Measurements from ENCODE around the gene MOB1B. TPM values are rescaled to one million over a fixed set of nuclear protein-coding genes. Genes with fewer than 3 reads are reported as not detected.

MOB1B gene
- polyA plus RNA-seq, 1 donor from 2014 or later: 32.9 TPM

GRCh38 chr4:70946939-70947338 lies 44.8 kb downstream of the MOB1B start:
- Histone ChIP-seq H2AFZ (ENCODE audit: low read depth, low read length) (no peak overlapping the region), H3K9me3 (ENCODE audit: low read length) (no peaks in the 10 kb centered on the region), H3K9ac (ENCODE audit: low read length) (no peak overlapping the region), H3K4me3 (ENCODE audit: low read length) (no peak overlapping the region), H3K9me2 (ENCODE audit: insufficient read depth, low read length) (no peaks in the 10 kb centered on the region), H4K20me1 (ENCODE audit: insufficient read depth) (no peaks in the 10 kb centered on the region), H3K4me2 (ENCODE audit: low read length) (no peak overlapping the region), H3K27ac (ENCODE audit: low read length) (no peak overlapping the region), H3K79me2 (replicated peaks; ENCODE audit: insufficient read depth, low read length) (peaks cover 42% of the 10 kb centered on the region), H3K36me3 (ENCODE audit: insufficient read depth, low read length) (no peaks in the 10 kb centered on the region), H3F3A (ENCODE audit: insufficient read depth, low read length, poor library complexity, severe bottlenecking) (no peaks in the 10 kb centered on the region), H3K27me3 (ENCODE audit: insufficient read depth, low read depth, low read length) (no peaks in the 10 kb centered on the region)
- TF ChIP-seq MXI1 (conservative IDR thresholded peaks at IDR 0.05; ENCODE audit: poor library complexity, severe bottlenecking) (no peak), TAF1 (IDR thresholded peaks at IDR 0.05; ENCODE audit: low read depth) (no peak), EP300 (conservative IDR thresholded peaks at IDR 0.05; ENCODE audit: poor library complexity, severe bottlenecking) (no peak), CTCF (IDR thresholded peaks at IDR 0.05; ENCODE audit: poor library complexity, severe bottlenecking) (no peak), RAD21 (conservative IDR thresholded peaks at IDR 0.05) (no peak), POLR2AphosphoS5 (IDR thresholded peaks at IDR 0.05) (no peak), SMC3 (conservative IDR thresholded peaks at IDR 0.05; ENCODE audit: poor library complexity) (no peak), EZH2 (IDR thresholded peaks at IDR 0.05; ENCODE audit: borderline replicate concordance, insufficient read depth, low read length, poor library complexity, severe bottlenecking) (no peak)
- TF ChIP-seq, protein P1, sequence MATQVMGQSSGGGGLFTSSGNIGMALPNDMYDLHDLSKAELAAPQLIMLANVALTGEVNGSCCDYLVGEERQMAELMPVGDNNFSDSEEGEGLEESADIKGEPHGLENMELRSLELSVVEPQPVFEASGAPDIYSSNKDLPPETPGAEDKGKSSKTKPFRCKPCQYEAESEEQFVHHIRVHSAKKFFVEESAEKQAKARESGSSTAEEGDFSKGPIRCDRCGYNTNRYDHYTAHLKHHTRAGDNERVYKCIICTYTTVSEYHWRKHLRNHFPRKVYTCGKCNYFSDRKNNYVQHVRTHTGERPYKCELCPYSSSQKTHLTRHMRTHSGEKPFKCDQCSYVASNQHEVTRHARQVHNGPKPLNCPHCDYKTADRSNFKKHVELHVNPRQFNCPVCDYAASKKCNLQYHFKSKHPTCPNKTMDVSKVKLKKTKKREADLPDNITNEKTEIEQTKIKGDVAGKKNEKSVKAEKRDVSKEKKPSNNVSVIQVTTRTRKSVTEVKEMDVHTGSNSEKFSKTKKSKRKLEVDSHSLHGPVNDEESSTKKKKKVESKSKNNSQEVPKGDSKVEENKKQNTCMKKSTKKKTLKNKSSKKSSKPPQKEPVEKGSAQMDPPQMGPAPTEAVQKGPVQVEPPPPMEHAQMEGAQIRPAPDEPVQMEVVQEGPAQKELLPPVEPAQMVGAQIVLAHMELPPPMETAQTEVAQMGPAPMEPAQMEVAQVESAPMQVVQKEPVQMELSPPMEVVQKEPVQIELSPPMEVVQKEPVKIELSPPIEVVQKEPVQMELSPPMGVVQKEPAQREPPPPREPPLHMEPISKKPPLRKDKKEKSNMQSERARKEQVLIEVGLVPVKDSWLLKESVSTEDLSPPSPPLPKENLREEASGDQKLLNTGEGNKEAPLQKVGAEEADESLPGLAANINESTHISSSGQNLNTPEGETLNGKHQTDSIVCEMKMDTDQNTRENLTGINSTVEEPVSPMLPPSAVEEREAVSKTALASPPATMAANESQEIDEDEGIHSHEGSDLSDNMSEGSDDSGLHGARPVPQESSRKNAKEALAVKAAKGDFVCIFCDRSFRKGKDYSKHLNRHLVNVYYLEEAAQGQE (IDR thresholded peaks at IDR 0.05; ENCODE audit: borderline replicate concordance): no peak

GRCh38 chr4:70948665-70949260 lies 46.6 kb downstream of the MOB1B start:
- Histone ChIP-seq H3K79me2 (replicated peaks; ENCODE audit: insufficient read depth, low read length) (peaks cover 32% of the 10 kb centered on the region), H3K27ac (ENCODE audit: low read length) (no peak overlapping the region), H4K20me1 (ENCODE audit: insufficient read depth) (no peaks in the 10 kb centered on the region)

More at GRCh38 chr4:70948665-70949260, 46.6 kb downstream of the MOB1B start:
- TF ChIP-seq MXI1 (conservative IDR thresholded peaks at IDR 0.05; ENCODE audit: poor library complexity, severe bottlenecking) (no peak), EP300 (conservative IDR thresholded peaks at IDR 0.05; ENCODE audit: poor library complexity, severe bottlenecking) (no peak), POLR2AphosphoS5 (IDR thresholded peaks at IDR 0.05) (no peak), SMC3 (conservative IDR thresholded peaks at IDR 0.05; ENCODE audit: poor library complexity) (no peak), CTCF (IDR thresholded peaks at IDR 0.05; ENCODE audit: poor library complexity, severe bottlenecking) (no peak)
- TF ChIP-seq, protein P1 (IDR thresholded peaks at IDR 0.05; ENCODE audit: borderline replicate concordance): no peak
- H3F3A ChIP-seq (ENCODE audit: insufficient read depth, low read length, poor library complexity, severe bottlenecking): no peaks in the 10 kb centered on the region
- no peaks in the 10 kb centered on the region for H3K36me3 ChIP-seq (ENCODE audit: insufficient read depth, low read length)
- H3K9me3 ChIP-seq (ENCODE audit: low read length): no peaks in the 10 kb centered on the region
- no peak overlapping the region for H3K4me3 ChIP-seq (ENCODE audit: low read length)
- H3K9me2 ChIP-seq (ENCODE audit: insufficient read depth, low read length): no peaks in the 10 kb centered on the region
- no peak overlapping the region for H3K9ac ChIP-seq (ENCODE audit: low read length)
- H2AFZ ChIP-seq (ENCODE audit: low read depth, low read length): no peak overlapping the region
- H3K4me2 ChIP-seq (ENCODE audit: low read length): no peak overlapping the region
- no peaks in the 10 kb centered on the region for H3K27me3 ChIP-seq (ENCODE audit: insufficient read depth, low read depth, low read length)

Data from neural cell (in vitro differentiated cells).